Neural crest cell (in vitro differentiated cells): ENCODE measurements around the gene UBR7. TPM values are rescaled to one million over a fixed set of nuclear protein-coding genes. Genes with fewer than 3 reads are reported as not detected.
A peak's percentile ranks its signal among the peaks of the same experiment; 100 is the strongest.

Experiments
- DNase-seq: peaks from one replicate; pipeline ENCODE4 v3.0.0; 2021; ENCODE audit warnings: low read depth, mixed read lengths, low spot score
- H3K27ac Mint-ChIP-seq: one replicate; pipeline ENCODE4 v1.8.0; 2021; ENCODE audit warnings: mild to moderate bottlenecking, mixed read lengths; ENCODE audit not compliant: unreplicated experiment
- H3K27me3 Mint-ChIP-seq: 2 replicates; pipeline ENCODE4 v1.8.0; 2021; ENCODE audit warnings: low read depth, mild to moderate bottlenecking, mixed read lengths
- H3K36me3 Mint-ChIP-seq: 2 replicates; pipeline ENCODE4 v1.8.0; 2021; ENCODE audit warnings: low read depth, mild to moderate bottlenecking, mixed read lengths
- H3K4me1 Mint-ChIP-seq: 2 replicates; pipeline ENCODE4 v1.8.0; 2021; ENCODE audit warnings: mixed read lengths
- H3K4me3 Mint-ChIP-seq: one replicate; pipeline ENCODE4 v1.8.0; 2021; ENCODE audit warnings: mild to moderate bottlenecking, mixed read lengths
- H3K9me3 Mint-ChIP-seq: 2 replicates; pipeline ENCODE4 v1.8.0; 2021; ENCODE audit warnings: mixed read lengths
- total RNA-seq: library from RNA; stranded (reverse); gene quantifications from 2 replicates; pipeline ENCODE4 v1.2.1, GENCODE V29; 2021
- TF ChIP-seq, protein P1 (sequence below): fragments of 200-600 bp; sonication (generic); conservative IDR thresholded peaks from 2 replicates; pipeline ENCODE4 v1.5.0; 2021; ENCODE audit warnings: antibody characterized with exemption, mild to moderate bottlenecking

UBR7 gene
- total RNA-seq, 1 donor from 2014 or later, result 41.6 TPM

DNA sequence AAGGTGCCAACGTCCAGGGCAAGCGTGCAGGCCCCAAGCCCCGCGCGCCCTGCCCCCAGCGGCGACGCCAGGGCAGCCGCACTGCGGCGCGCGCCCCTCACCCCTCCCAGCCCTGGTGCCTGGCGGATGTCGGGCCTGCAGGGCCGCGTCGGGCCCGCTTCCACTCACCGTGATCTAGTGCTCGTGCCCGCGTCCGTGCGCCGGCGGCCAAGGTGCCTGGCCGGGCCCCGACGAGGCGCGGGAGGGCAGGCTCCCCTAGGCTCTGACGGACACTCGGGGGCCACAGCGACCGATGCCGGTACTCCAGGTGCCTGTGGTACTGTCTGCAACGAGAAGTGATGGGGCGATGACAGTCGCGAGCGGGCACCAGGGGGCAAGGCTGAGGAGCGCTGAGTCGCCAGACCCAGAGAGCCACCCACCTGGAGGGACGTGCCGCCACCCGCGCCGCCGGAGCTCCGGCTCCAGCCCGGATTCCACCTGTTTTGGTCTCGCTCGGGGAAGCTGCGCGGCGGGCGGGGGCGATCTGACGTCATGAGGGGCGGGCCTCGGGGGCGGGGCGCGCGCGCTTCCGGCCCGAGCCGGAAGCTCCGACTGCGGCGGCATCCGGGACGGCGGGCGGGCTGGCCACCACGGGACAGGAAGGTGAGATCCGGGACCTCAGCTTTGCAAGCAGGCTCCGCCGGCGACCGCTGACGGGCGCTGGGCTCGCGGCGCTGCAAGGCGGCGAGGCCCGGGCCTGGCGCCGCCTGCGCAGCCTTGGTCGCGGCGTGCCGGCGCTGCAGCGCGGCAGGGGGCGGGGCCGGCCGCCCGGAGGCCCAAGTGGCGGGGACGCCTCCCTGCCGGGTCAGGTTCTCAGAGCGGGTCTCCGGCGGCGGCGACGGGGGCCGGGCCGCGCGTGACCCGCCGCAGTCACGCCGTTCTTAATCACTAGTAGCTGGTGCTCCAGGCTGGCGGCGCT lies 22.4 kb upstream of the UBR7 start, which contains the start of the genes LYSET and MOAP1:
Gene LYSET (plus strand): TSS at position 927 of the 958 bp plus-strand sequence. CDS start 89 bp downstream, outside the sequence.
Gene MOAP1 (minus strand): TSS at position 507 of the 958 bp plus-strand sequence. CDS start 655 bp downstream, outside the sequence.
- no peaks in the 10 kb centered on the region for H3K36me3 Mint-ChIP-seq
- H3K4me3 Mint-ChIP-seq, result peak within 1 kb of the TSS; percentile 98
- TF ChIP-seq, protein P1, sequence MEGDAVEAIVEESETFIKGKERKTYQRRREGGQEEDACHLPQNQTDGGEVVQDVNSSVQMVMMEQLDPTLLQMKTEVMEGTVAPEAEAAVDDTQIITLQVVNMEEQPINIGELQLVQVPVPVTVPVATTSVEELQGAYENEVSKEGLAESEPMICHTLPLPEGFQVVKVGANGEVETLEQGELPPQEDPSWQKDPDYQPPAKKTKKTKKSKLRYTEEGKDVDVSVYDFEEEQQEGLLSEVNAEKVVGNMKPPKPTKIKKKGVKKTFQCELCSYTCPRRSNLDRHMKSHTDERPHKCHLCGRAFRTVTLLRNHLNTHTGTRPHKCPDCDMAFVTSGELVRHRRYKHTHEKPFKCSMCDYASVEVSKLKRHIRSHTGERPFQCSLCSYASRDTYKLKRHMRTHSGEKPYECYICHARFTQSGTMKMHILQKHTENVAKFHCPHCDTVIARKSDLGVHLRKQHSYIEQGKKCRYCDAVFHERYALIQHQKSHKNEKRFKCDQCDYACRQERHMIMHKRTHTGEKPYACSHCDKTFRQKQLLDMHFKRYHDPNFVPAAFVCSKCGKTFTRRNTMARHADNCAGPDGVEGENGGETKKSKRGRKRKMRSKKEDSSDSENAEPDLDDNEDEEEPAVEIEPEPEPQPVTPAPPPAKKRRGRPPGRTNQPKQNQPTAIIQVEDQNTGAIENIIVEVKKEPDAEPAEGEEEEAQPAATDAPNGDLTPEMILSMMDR, result peak; percentile 54
- H3K4me1 Mint-ChIP-seq, result peaks cover 26% of the 10 kb centered on the region
- DNase-seq, result peak; percentile 80
- H3K27ac Mint-ChIP-seq, result peak within 1 kb of the TSS; percentile 91
- no peaks in the 10 kb centered on the region for H3K9me3 Mint-ChIP-seq
- no peaks in the 10 kb centered on the region for H3K27me3 Mint-ChIP-seq

DNA sequence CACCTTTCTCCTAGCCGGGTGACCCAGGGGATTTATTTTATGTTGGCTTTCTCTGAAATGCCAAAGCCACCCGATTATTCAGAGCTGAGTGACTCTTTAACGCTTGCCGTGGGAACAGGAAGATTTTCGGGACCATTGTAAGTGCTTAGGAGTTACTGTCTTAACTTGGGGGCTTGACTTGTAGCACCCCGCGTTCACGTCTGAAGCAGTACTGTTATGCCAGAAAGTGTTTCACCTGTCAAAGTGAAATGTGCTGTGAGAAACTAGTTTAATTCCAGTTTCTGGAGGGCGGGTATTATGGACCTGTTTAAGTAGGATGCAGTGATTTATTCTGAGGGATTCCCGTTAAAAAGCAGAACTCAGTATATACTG lies 21.7 kb upstream of the UBR7 start:
- Mint-ChIP-seq H3K9me3 (no peaks in the 10 kb centered on the region), H3K4me1 (peaks cover 26% of the 10 kb centered on the region), H3K27me3 (no peaks in the 10 kb centered on the region), H3K4me3 (peak overlapping the region; percentile 98), H3K36me3 (no peaks in the 10 kb centered on the region), H3K27ac (peak overlapping the region; percentile 91)
- DNase-seq, result no peak
- TF ChIP-seq, protein P1, result no peak

GRCh38 chr14:93186466-93186865 lies 20.6 kb upstream of the UBR7 start:
- DNase-seq, result no peak
- Mint-ChIP-seq H3K27me3 (no peaks in the 10 kb centered on the region), H3K36me3 (no peaks in the 10 kb centered on the region), H3K4me1 (peaks cover 26% of the 10 kb centered on the region), H3K27ac (no peak overlapping the region), H3K4me3 (peak overlapping the region; percentile 79), H3K9me3 (no peaks in the 10 kb centered on the region)
- TF ChIP-seq, protein P1, result no peak

DNA sequence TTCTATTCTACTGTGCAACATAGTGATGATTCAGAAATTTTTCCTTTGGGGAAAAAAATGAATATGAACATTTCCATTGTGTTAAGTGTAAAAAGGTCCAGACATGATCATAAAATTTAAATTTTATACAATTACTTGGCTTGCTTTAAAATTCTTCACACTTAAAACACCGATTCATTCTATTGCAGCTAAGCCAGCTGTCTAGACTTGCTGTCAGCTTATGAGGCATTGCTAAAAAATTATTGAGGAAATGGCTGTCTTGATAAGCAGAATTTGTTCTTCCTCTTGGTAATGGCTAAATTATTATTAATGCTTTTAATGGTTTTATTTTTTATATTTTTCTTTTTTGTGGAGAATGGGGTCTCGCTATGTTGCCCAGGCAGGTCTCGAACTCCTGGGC lies 20.1 kb upstream of the UBR7 start:
- no peak overlapping the region for H3K4me3 Mint-ChIP-seq

GRCh38 chr14:93195316-93195999 lies 11.6 kb upstream of the UBR7 start:
- no peak overlapping the region for H3K27ac Mint-ChIP-seq
- H3K36me3 Mint-ChIP-seq, result no peaks in the 10 kb centered on the region
- DNase-seq, result no peak
- no peaks in the 10 kb centered on the region for H3K27me3 Mint-ChIP-seq
- no peak overlapping the region for H3K4me3 Mint-ChIP-seq
- TF ChIP-seq, protein P1, result no peak
- H3K9me3 Mint-ChIP-seq, result no peaks in the 10 kb centered on the region
- no peaks in the 10 kb centered on the region for H3K4me1 Mint-ChIP-seq

More for the DNA sequence above, 20.1 kb upstream of the UBR7 start:
- Mint-ChIP-seq H3K27me3 (no peaks in the 10 kb centered on the region), H3K9me3 (no peaks in the 10 kb centered on the region), H3K36me3 (no peaks in the 10 kb centered on the region), H3K27ac (no peak overlapping the region), H3K4me1 (peaks cover 26% of the 10 kb centered on the region)
- TF ChIP-seq, protein P1, result no peak
- no peak for DNase-seq
